ENCODE data around the gene MYO1E.

- no peak for TF ChIP-seq POLR2A (IDR thresholded peaks at IDR 0.05)
- TF ChIP-seq, protein P1, sequence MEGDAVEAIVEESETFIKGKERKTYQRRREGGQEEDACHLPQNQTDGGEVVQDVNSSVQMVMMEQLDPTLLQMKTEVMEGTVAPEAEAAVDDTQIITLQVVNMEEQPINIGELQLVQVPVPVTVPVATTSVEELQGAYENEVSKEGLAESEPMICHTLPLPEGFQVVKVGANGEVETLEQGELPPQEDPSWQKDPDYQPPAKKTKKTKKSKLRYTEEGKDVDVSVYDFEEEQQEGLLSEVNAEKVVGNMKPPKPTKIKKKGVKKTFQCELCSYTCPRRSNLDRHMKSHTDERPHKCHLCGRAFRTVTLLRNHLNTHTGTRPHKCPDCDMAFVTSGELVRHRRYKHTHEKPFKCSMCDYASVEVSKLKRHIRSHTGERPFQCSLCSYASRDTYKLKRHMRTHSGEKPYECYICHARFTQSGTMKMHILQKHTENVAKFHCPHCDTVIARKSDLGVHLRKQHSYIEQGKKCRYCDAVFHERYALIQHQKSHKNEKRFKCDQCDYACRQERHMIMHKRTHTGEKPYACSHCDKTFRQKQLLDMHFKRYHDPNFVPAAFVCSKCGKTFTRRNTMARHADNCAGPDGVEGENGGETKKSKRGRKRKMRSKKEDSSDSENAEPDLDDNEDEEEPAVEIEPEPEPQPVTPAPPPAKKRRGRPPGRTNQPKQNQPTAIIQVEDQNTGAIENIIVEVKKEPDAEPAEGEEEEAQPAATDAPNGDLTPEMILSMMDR (IDR thresholded peaks at IDR 0.05), result no peak
Measured at GRCh38 chr15:59413577-59413976, 40.9 kb upstream of the MYO1E start.
